ENCODE measurements around the gene SPDYE6.
"Not testable (repeated sequence)": the region's sequence is repeated elsewhere in the genome, so short reads cannot be mapped to it uniquely, and the experiment has no call there.

The SPDYE6 gene

GRCh38 chr7:102364394-102364886 lies 8.2 kb upstream of the SPDYE6 start:
- not testable (repeated sequence) for DNase-seq (ENCODE audit: low read depth in 2 of 2, low spot score in 1 of 2)

DNA sequence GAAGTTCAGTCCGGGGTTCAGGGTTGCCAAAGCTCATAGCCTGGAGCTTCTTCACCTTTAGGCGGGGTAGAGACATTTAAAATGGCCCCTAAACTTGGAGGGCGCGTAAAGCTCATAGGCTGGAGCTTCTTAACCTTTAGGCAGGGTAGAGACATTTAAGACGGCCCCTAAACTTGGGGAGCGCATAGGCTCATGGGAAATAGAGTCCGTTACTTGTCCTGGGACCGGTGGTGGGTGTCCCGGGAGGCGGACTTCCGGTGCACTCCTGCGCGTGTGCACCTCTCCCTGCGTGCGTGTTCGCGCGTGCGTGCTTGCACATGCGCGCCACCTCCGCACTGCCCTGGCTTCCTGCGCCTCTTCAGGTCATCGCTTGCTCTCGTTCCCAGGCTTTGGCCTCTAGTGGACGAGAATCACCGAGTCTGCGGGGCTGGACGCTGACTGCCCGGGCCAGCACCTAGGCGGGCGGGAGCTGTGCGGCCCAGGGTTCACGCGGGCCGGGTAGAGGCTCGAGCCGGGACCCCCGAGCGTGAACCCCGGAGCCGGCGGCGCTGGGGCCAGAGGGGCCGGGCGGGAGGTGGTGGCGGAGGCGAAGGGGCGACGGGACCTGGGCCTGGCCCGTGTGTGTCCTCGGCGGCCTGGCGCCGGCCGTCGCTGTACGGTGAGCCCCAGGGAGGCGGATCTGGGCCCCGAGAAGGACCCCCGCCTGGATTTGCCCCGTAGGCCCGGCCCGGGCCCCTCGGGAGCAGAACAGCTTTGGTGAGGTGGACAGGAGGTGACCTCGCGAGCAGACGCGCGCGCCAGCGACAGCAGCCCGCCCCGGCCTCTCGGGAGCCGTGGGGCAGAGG lies 7.5 kb upstream of the SPDYE6 start:
- DNase-seq (ENCODE audit: low read depth in 2 of 2, low spot score in 1 of 2) = peak; percentile 74 to 90

DNA sequence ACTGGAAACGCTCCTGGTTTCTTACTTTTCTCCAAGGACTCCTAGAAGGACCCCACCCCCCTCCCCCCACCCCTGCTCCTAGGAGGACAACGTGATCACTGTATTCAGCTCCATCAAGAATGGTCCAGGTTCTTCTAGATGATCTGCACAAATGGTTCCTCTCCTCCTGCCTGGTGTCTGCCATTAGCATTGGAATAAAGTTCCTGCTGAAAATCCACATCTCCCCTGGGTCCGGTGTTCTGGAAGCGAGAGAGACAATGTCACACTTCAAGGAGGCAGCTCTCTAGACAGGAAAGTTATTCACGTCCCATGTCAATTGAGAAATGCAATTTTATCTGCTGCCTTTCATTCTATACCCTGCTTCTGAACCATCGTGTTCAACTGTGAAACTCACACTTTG lies 9.3 kb downstream of the SPDYE6 start:
- not testable (repeated sequence) for DNase-seq (ENCODE audit: low read depth in 2 of 2, low spot score in 1 of 2)

- DNase-seq (ENCODE audit: low read depth in 2 of 2, low spot score in 1 of 2) = not testable (repeated sequence)
Observed at GRCh38 chr7:102340599-102341368, 15.5 kb downstream of the SPDYE6 start.

- not testable (repeated sequence) for DNase-seq (ENCODE audit: low read depth in 2 of 2, low spot score in 1 of 2)
Observed at GRCh38 chr7:102337420-102337819, 18.8 kb downstream of the SPDYE6 start.

DNA sequence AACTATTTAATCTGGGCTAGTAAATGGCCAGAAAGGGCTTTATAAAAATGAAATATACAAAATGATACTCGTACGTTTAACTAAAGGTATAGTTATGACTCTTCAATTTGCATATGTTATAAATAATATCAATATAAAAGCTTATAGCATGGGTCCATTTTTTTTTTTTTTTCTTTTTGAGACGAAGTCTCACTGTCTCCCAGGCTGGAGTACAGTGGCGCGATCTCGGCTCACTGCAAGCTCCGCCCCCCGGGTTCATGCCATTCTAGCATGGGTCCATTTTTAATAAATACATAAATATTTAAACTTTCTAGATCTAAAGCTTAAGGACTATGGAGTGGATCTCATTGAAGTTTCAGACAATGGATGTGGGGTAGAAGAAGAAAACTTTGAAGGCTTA lies 19.2 kb downstream of the SPDYE6 start:
- not testable (repeated sequence) for DNase-seq (ENCODE audit: low read depth in 2 of 2, low spot score in 1 of 2)

- not testable (repeated sequence) for DNase-seq (ENCODE audit: low read depth in 2 of 2, low spot score in 1 of 2)
Observed at GRCh38 chr7:102335574-102335973, 20.7 kb downstream of the SPDYE6 start.

- not testable (repeated sequence) for DNase-seq (ENCODE audit: low read depth in 2 of 2, low spot score in 1 of 2)
Observed at GRCh38 chr7:102330666-102331460, 25.4 kb downstream of the SPDYE6 start.

- DNase-seq (ENCODE audit: low read depth in 2 of 2, low spot score in 1 of 2) = not testable (repeated sequence)
Observed at GRCh38 chr7:102329366-102329765, 26.9 kb downstream of the SPDYE6 start.

DNA sequence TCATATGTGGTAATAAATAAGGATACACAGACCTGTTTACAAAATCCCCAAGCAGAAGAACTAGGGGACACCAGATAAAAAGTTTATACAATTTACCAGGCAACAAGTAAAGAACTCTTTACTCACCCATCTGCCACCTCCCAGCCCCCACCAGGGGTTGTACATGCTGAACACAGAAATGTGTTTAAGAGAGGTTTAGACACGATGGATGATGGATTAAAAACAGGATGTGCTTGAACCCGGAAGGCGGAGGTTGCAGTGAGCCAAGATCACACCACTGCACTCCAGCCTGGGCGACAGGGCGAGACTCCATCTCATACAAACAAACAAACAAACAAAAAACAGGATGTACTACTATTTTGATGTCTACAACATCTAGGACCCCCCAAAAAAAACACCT lies 27.4 kb downstream of the SPDYE6 start:
- not testable (repeated sequence) for DNase-seq (ENCODE audit: low read depth in 2 of 2, low spot score in 1 of 2)

GRCh38 chr7:102327183-102327582 lies 29.1 kb downstream of the SPDYE6 start:
- not testable (repeated sequence) for DNase-seq (ENCODE audit: low read depth in 2 of 2, low spot score in 1 of 2)

DNA sequence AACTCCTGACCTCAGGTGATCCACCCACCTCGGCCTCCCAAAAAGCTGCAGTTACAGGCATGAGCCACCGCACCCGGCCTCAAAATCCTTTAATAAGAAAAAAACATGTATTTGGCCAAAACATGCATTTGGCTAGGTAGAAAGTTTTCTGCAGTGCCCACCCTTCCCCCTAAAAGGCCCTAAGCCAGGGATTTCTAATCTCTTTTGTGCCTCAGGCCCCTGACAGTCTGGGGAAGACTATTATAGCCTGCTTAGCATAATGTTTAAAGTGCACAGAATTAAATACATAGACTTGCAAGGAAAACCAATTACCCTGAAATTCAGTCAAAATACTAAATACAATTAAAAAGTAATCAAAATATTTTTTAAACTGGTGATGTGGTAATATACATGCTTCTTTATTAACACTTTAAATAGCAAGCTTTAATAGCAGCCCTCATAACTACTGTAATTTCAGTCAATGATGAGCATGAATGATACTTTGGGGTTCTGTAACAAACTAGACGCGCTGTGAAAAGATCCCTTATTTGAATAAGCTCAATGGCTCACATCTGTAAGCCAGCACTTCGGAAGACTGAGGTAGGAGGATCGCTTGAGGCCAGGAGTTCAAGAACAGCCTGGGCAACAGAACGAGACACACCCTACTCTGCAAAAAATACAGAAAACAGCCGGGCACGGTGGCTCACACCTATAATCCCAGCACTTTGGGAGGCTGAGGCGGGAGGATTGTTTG lies 29.9 kb downstream of the SPDYE6 start:
- no peak for DNase-seq (ENCODE audit: low read depth in 2 of 2, low spot score in 1 of 2)

DNA sequence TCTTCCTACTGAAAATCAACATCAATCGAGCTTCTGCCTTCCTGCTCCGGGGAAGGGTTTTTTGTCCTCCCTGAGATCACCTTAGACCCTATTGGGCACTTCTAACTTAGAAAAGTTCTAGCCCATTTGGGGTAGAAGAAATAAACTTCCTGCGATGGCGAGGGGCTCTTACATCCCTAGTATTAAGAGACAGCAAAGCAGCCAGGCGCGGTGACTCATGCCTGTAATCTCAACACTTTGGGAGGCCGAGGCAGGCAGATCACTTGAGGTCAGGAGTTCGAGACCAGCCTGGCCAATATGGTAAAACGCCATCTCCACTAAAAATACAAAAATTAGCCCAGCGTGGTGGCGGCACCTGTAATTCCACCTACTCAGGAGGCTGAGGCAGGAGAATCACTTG lies 31.1 kb downstream of the SPDYE6 start:
- DNase-seq (ENCODE audit: low read depth in 2 of 2, low spot score in 1 of 2) = not testable (repeated sequence)

DNA sequence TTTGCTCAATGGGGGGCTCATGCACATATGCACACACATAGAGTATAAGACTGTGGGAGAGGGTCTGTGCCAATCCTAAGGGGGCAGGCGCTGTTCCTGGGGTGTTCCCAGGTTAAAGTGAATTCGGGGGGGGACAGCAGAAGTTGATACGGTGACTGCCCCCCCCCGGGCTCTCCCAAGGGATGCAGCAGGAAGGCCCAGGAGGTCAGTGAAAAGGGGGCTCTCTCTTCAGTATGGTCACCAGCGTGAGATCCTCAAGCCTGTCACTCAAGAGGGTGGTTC lies 32.4 kb downstream of the SPDYE6 start:
- no peak for DNase-seq (ENCODE audit: low read depth in 2 of 2, low spot score in 1 of 2)

GRCh38 chr7:102322202-102322715 lies 34.0 kb downstream of the SPDYE6 start:
- DNase-seq (ENCODE audit: low read depth in 2 of 2, low spot score in 1 of 2) = no peak

GRCh38 chr7:102321351-102322201 lies 34.7 kb downstream of the SPDYE6 start:
- no peak for DNase-seq (ENCODE audit: low read depth in 2 of 2, low spot score in 1 of 2)

DNA sequence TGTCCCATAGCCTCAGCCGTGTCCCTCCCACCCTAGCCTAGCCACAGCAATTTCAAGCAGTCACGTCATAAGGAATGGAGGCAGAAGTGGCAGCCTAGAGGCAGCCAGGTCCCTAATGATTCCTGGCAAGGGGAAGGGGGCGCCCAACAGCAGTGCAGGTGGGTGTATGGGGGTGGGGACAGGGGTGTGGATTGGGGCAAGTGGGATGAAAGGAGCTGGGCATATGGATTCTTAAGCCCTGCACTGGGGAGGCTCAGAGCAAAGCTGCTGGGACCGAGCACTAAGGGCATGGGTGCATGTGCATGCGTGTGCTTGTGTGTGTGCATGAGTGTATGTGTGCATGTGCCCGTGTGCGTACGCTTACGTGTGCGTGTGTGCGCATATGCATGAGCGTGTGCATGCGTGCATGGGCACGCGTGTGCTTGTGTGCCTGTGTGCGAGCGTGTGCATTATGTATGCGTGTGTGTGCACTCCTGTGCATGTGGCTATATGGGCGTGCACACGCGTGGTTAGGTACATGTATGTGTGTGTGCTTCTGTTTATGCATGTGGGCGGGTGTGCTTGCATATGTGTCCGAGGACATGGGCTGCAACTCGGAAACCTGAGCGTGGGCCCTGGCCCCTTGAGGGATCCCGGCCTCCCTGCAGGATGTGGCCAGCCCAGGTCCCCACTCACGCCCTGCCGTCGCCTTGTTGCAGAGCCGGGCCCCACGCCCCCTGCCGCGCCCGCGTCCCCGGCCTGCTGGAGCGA lies 35.5 kb downstream of the SPDYE6 start:
- DNase-seq (ENCODE audit: low read depth in 2 of 2, low spot score in 1 of 2) = no peak

GRCh38 chr7:102320181-102320580 lies 36.1 kb downstream of the SPDYE6 start:
- DNase-seq (ENCODE audit: low read depth in 2 of 2, low spot score in 1 of 2) = no peak

GRCh38 chr7:102319671-102320070 lies 36.6 kb downstream of the SPDYE6 start:
- DNase-seq (ENCODE audit: low read depth in 2 of 2, low spot score in 1 of 2) = no peak

Measured in stimulated activated CD8-positive, alpha-beta memory T cell treated with anti-CD3 and anti-CD28 coated beads, Interleukin-4, amount 100 ng/mL, for 4 hours (primary cell).